ENCODE results near the gene ARCN1.

The ARCN1 gene

GRCh38 chr11:118618115-118618990 is 46.1 kb downstream of the ARCN1 start:
- no peak overlapping the region for H3K4me3 ChIP-seq (ENCODE audit: control insufficient read depth, low read depth, low read length)
- TF ChIP-seq CTCF (conservative IDR thresholded peaks at IDR 0.05; ENCODE audit: control insufficient read depth, insufficient read depth, low read depth, low read length): no peak
- peak; percentile 87 for DNase-seq (ENCODE audit: low read depth)

GRCh38 chr11:118618991-118619375 is 46.8 kb downstream of the ARCN1 start:
- peak overlapping the region; percentile 15 for H3K4me3 ChIP-seq (ENCODE audit: control insufficient read depth, low read depth, low read length)
- peak; percentile 87 for DNase-seq (ENCODE audit: low read depth)
- TF ChIP-seq CTCF (conservative IDR thresholded peaks at IDR 0.05; ENCODE audit: control insufficient read depth, insufficient read depth, low read depth, low read length): no peak

- no peak for TF ChIP-seq CTCF (conservative IDR thresholded peaks at IDR 0.05; ENCODE audit: control insufficient read depth, insufficient read depth, low read depth, low read length)
- DNase-seq (ENCODE audit: low read depth): peak; percentile 96
- H3K4me3 ChIP-seq (ENCODE audit: control insufficient read depth, low read depth, low read length): peak overlapping the region; percentile 15
These were observed 47.4 kb downstream of the ARCN1 start for GRCh38 chr11:118619444-118620197.

- DNase-seq (ENCODE audit: low read depth): no peak
- no peak for TF ChIP-seq CTCF (conservative IDR thresholded peaks at IDR 0.05; ENCODE audit: control insufficient read depth, insufficient read depth, low read depth, low read length)
- H3K4me3 ChIP-seq (ENCODE audit: control insufficient read depth, low read depth, low read length): peak overlapping the region; percentile 22
These were observed 48.4 kb downstream of the ARCN1 start for GRCh38 chr11:118620529-118621070.

- DNase-seq (ENCODE audit: low read depth): peak; percentile 79
- no peak for TF ChIP-seq CTCF (conservative IDR thresholded peaks at IDR 0.05; ENCODE audit: control insufficient read depth, insufficient read depth, low read depth, low read length)
- H3K4me3 ChIP-seq (ENCODE audit: control insufficient read depth, low read depth, low read length): peak overlapping the region; percentile 37
These were observed 49.0 kb downstream of the ARCN1 start for GRCh38 chr11:118621071-118621783.

- DNase-seq (ENCODE audit: low read depth): no peak
- TF ChIP-seq CTCF (conservative IDR thresholded peaks at IDR 0.05; ENCODE audit: control insufficient read depth, insufficient read depth, low read depth, low read length): no peak
- peak overlapping the region; percentile 37 for H3K4me3 ChIP-seq (ENCODE audit: control insufficient read depth, low read depth, low read length)
These were observed 49.7 kb downstream of the ARCN1 start for GRCh38 chr11:118621784-118622375.
